Measurements from ENCODE around the gene MNAT1.

The MNAT1 gene

DNA sequence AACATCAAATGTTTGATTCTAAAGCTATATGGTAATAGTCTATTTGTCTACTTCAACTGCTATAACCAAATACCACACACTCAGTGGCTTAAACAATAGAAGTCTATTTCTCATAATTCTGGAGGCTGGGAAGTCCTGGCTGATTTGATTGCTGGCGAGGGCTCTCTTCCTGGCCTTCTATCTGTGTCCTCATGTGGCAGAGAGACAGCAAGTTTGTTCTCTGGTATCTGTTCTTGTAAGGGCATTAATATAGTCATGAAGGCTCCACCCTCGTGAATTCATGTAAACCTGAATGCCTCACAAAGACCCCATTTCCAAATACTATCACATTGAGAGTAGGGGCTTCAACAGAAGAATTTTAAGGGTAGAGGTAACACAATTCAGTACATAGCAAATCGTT is 212.2 kb downstream of the MNAT1 start:
- no peak for DNase-seq (ENCODE audit: low read depth)
- H3K4me3 ChIP-seq (ENCODE audit: low read depth, low read length): no peak overlapping the region

DNA sequence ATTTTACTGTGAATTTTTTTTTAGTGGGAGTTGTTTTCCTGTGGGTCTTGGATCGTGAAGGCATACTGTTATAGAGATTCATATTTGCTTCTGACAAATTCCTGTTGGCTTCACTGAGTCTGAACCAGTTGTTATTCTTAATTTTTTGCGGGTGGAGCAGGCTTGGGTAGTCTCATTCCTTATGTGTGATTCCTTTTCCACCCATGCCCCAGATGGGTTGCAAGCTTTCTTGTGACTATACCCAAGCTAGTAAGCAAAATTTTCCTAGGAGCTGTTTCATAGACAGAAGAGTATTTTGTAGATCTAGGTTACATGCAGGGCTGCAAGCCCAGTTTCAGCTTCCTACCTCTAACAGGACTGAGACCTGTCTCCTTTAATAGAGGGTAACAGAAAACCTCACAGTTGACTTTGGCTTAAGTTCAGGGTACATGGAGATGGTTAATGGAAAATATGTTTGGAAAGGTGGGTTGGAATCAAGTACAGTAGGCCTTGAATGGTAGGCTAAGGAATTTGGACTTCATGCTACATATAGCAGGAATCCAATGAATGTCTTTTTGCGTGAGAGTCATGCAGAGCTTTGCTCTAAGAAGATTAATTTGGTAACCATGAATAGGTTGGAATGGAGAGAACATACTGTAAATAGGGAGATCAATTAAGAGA is 217.3 kb downstream of the MNAT1 start:
- no peak overlapping the region for H3K4me3 ChIP-seq (ENCODE audit: low read depth, low read length)
- no peak for DNase-seq (ENCODE audit: low read depth)

- H3K4me3 ChIP-seq (ENCODE audit: low read depth, low read length): no peak overlapping the region
- no peak for DNase-seq (ENCODE audit: low read depth)
These were observed 221.6 kb downstream of the MNAT1 start for GRCh38 chr14:60956202-60956601.

DNA sequence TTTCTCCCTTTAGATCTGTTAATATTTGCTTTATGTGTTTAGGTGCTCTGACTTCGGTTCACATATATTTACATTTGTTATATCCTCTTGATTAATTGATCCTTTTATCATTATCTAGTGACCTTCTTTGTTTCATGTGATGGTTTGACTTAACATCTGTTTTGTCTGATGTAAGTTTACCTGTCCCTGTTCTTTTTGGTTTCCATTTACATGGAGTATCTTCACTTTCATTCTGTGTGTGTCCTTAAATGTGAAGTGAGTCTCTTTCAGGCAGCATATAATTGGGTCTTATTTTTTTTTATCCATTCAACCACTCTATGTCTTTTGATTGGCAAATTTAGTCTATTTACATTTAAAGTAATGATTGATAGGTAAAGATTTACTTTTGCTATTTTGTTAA is 222.1 kb downstream of the MNAT1 start:
- DNase-seq (ENCODE audit: low read depth): no peak

DNA sequence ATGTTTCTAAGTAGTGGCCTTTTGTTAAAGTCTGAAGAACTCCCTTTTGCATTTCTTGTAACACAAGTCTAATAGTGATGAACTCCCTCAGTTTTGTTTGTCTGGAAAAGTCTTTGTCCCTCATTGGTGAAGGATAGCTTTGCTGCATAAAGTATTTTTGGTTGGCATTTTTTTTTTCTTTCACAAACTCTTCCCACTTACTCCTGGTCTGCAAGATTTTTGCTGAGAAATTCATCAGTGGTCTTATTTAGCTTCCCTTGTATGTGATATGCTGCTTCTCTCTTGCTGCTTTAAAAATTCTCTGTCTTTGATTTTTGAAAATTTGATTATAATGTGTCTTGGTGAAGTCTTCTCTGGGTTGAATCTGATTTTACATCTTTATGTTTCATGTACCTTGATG is 223.6 kb downstream of the MNAT1 start:
- no peak overlapping the region for H3K4me3 ChIP-seq (ENCODE audit: low read depth, low read length)
- DNase-seq (ENCODE audit: low read depth): no peak

More for the DNA sequence above, 222.1 kb downstream of the MNAT1 start:
- no peak overlapping the region for H3K4me3 ChIP-seq (ENCODE audit: low read depth, low read length)

- no peak for DNase-seq (ENCODE audit: low read depth)
- H3K4me3 ChIP-seq (ENCODE audit: low read depth, low read length): no peak overlapping the region
These were observed 229.2 kb downstream of the MNAT1 start for GRCh38 chr14:60963761-60964160.

GRCh38 chr14:60964904-60965303 is 230.3 kb downstream of the MNAT1 start:
- no peak overlapping the region for H3K4me3 ChIP-seq (ENCODE audit: low read depth, low read length)
- DNase-seq (ENCODE audit: low read depth): no peak

DNA sequence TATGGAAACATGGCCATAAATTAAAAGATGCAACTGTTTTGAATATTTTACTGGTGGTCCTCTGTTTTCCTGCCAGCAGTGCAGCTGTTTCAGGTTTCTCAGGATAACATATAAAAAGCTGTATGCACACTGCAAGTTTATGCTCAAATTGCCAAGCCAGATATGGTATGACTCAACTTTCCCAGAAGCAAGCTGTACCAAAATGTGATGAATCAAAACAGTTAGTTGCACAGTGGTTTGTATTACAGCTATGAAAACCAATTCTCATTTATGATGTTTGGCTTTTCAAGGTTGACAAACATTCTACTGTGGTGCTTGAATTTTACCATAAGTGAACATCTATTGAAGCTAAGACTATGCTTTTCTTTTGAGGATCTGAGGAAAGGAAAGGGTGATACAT is 230.8 kb downstream of the MNAT1 start:
- peak; percentile 78 for DNase-seq (ENCODE audit: low read depth)
- no peak overlapping the region for H3K4me3 ChIP-seq (ENCODE audit: low read depth, low read length)

DNA sequence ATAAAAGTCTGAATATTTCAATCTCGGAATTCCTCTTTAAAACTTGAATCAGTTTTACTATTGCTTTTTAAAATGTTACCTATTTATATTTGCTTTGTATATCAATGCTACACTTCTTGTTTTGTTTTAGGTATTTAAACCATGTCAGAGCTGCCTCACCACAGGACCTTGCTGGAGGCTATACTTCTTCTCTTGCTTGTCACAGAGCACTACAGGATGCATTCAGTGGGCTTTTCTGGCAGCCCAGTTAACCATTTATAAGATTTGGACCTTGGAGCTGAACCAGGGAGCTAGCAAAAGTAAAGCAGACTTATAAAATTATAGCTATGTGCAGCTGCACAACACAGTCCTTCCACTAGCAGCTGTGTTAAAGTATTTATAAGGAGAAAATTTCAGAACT is 233.5 kb downstream of the MNAT1 start:
- no peak for DNase-seq (ENCODE audit: low read depth)
- no peak overlapping the region for H3K4me3 ChIP-seq (ENCODE audit: low read depth, low read length)

DNA sequence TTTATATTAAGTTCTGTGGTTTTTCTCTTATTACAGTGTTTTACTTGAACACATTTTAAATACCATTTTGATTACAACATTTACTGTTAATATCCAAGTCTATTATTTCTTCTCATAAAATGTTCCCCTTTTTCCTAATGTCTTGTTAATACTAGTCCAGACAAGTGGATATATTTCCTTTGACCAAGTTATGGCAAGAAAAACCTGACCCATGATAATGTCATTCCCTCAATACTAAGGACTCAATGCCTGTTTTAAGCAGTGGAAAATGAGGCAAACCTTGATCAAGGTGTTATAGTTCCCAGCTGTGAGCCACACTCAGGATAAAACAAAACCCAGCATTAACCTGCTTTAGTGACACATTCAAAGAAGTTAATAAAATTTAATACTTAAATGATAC is 234.1 kb downstream of the MNAT1 start:
- no peak overlapping the region for H3K4me3 ChIP-seq (ENCODE audit: low read depth, low read length)
- no peak for DNase-seq (ENCODE audit: low read depth)

- H3K4me3 ChIP-seq (ENCODE audit: low read depth, low read length): no peak overlapping the region
- no peak for DNase-seq (ENCODE audit: low read depth)
These were observed 235.6 kb downstream of the MNAT1 start for GRCh38 chr14:60970146-60970545.

- no peak for DNase-seq (ENCODE audit: low read depth)
These were observed 236.7 kb downstream of the MNAT1 start for GRCh38 chr14:60971271-60971670.

GRCh38 chr14:60972295-60972694 is 237.7 kb downstream of the MNAT1 start:
- no peak overlapping the region for H3K4me3 ChIP-seq (ENCODE audit: low read depth, low read length)
- DNase-seq (ENCODE audit: low read depth): no peak

More at GRCh38 chr14:60971271-60971670, 236.7 kb downstream of the MNAT1 start:
- no peak overlapping the region for H3K4me3 ChIP-seq (ENCODE audit: low read depth, low read length)

GRCh38 chr14:60973070-60973469 is 238.5 kb downstream of the MNAT1 start:
- no peak for DNase-seq (ENCODE audit: low read depth)
- H3K4me3 ChIP-seq (ENCODE audit: low read depth, low read length): no peak overlapping the region

DNA sequence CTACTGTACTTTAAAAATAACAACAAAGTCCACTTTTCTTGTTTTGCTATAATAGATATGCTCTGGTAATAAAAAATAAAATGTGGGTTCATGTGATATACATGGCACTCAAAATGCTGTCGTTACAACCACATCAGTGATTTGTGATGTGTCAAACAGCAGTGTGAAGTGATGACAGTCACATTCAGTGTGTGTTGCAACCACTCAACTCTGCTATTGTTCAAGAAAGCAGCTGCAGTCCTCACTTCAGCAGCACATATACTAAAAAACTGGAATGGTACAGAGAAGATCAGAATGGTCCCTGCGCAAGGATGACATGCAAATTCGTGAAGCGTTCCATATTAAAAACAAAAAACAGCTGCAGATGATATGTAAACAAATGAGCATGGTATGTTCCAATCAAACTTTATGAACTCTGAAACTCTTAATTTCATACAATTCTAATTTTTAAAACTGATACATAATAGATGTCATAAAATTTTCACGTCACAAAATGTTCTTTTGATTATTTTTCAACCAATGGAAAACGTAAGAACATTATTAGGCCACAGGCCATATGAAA is 239.6 kb downstream of the MNAT1 start:
- DNase-seq (ENCODE audit: low read depth): no peak
- no peak overlapping the region for H3K4me3 ChIP-seq (ENCODE audit: low read depth, low read length)

- no peak overlapping the region for H3K4me3 ChIP-seq (ENCODE audit: low read depth, low read length)
- no peak for DNase-seq (ENCODE audit: low read depth)
These were observed 241.0 kb downstream of the MNAT1 start for GRCh38 chr14:60975551-60975950.

DNA sequence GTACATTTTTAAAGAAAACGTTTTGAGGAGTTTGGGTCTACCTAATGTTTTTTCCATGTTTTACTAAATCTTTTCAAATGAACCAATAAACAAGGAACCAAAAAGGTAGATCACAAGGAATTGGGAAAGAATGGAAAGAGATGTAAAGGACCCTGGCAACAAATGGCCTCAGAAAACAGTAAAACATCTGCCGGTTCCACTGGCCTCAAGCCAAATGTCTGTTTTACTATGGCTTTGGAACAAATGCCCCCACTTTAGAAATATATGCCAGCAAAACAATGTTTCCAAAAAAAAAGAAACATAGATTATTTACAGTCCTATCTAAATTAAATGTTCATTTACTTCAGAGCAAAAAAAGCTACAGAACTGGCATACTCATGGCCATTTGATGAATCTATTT is 243.3 kb downstream of the MNAT1 start:
- DNase-seq (ENCODE audit: low read depth): no peak
- H3K4me3 ChIP-seq (ENCODE audit: low read depth, low read length): no peak overlapping the region

DNA sequence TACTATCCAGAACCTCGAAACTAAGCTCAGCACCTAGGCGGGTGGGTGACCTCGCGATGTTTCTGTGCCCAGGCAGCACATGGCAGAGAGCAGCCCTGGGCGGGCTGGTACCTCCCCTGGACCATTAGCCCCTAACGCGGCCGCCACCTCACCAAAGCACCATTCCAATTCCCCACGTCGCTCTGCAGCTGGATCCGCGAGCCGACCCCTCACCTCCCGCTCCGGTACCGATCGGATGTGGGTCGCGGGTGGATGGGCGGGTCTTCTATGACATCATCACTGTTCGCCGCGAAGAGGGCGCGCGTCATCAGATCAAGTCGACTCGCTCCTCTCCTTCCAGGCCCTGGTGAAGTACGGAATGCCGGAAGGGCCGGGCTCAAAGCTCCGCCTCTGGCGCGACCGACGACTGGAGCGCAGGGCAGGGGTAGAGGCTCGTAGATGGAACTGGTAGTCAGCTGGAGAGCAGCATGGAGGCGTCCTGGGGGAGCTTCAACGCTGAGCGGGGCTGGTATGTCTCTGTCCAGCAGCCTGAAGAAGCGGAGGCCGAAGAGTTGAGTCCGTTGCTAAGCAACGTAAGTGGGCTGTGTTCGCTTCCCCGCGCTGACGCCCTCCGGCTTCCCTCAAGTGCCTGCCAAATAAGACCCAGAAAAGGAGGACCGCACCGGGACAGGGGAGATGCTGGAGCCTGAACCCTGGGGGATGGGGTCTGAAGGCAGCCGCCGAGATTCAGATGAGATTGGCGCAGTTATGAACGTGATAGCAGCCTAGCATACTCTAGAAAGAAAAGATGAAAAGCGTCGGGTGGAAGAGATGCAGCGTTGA is 246.5 kb downstream of the MNAT1 start, which contains the start of the genes SLC38A6 and TRMT5:
SLC38A6 (plus strand) TSS at position 435 of the 822 bp plus-strand sequence; CDS start at position 468, 33 bp downstream.
TRMT5 (minus strand) TSS at position 269 of the 822 bp plus-strand sequence; CDS start at position 163, 106 bp downstream.
- peak; percentile 92 for DNase-seq (ENCODE audit: low read depth)
- peak within 1 kb of the TSS; percentile 81 for H3K4me3 ChIP-seq (ENCODE audit: low read depth, low read length)

DNA sequence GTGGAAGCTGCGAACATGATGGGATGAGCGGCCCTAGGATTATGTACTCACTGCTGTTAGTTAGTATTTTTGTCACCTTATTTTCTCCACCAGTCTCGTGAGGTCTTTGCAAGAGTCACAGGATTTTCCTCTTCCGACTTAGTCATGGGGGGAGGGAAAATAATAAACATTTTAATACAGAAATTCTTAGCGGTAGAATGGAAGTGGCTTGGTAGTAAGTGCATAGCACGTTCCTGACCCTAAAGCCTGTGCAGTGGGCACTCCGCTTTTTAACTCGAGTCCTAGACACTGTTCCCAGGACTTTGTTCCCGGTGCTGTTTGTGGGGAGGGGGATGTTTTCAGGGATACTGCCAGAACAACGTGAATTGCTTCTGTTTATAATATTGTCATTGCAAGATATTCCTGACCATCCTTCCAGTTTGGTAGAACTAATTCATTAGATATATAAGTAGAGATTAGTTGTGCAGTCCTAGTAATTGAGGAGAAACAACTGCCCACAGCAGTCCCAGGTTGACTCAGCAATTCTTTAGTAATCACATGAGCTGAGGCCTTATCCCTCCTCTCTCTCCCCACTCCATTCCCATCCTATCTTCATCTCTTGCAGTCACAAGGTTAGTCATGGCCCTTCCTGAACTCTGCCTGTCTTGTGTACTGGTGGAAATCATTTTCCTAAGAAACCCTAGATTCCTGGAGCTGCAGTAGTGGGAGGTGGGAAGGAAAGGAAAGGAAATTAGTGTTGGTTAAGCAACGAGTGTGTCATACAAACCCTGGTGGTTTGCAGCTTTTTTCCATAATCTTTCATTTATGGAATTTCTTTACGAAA is 247.3 kb downstream of the MNAT1 start:
- H3K4me3 ChIP-seq (ENCODE audit: low read depth, low read length): peak overlapping the region; percentile 81
- peak; percentile 75 for DNase-seq (ENCODE audit: low read depth)

- H3K4me3 ChIP-seq (ENCODE audit: low read depth, low read length): no peak overlapping the region
- DNase-seq (ENCODE audit: low read depth): no peak
These were observed 249.6 kb downstream of the MNAT1 start for GRCh38 chr14:60984196-60984595.

All from skeletal muscle cell (primary cell).